22Rv1 (cell line): ENCODE data around the gene MFSD6L.

Source experiments
- H3K27ac ChIP-seq: fragments of 450-650 bp; 2 replicates; pipeline ENCODE4 v1.5.1; 2017
- ZFX ChIP-seq: fragments of 450-650 bp; IDR thresholded peaks from 2 replicates; pipeline ENCODE4 v1.6.1; 2017; ENCODE audit warnings: antibody characterized with exemption, borderline replicate concordance
- TF ChIP-seq, protein P1 (sequence below): fragments of 450-650 bp; IDR thresholded peaks from 2 replicates; pipeline ENCODE4 v1.5.1; 2017; ENCODE audit warnings: mild to moderate bottlenecking

MFSD6L gene

DNA sequence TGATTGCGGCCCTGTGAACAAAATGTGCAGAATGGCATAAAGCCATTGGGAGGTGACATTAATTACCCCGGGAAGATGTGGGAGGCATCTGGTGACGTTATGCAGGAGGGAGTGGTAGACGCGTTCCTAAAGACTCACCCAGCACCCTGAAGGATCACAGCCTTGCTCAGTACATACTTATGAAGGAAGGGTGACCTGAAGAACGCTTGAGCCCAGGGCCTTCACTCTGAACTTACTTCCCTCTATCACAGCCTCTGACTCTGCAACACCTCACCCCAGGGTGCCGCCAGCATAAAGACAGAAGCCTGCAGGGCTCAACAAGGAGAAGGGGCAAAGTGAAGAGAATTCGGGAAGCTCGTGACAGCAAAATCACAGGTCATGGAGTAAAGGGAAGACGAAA lies 9.4 kb downstream of the MFSD6L start:
- no peak overlapping the region for H3K27ac ChIP-seq
- TF ChIP-seq, protein P1, sequence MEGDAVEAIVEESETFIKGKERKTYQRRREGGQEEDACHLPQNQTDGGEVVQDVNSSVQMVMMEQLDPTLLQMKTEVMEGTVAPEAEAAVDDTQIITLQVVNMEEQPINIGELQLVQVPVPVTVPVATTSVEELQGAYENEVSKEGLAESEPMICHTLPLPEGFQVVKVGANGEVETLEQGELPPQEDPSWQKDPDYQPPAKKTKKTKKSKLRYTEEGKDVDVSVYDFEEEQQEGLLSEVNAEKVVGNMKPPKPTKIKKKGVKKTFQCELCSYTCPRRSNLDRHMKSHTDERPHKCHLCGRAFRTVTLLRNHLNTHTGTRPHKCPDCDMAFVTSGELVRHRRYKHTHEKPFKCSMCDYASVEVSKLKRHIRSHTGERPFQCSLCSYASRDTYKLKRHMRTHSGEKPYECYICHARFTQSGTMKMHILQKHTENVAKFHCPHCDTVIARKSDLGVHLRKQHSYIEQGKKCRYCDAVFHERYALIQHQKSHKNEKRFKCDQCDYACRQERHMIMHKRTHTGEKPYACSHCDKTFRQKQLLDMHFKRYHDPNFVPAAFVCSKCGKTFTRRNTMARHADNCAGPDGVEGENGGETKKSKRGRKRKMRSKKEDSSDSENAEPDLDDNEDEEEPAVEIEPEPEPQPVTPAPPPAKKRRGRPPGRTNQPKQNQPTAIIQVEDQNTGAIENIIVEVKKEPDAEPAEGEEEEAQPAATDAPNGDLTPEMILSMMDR, result no peak
- TF ChIP-seq ZFX, result no peak

DNA sequence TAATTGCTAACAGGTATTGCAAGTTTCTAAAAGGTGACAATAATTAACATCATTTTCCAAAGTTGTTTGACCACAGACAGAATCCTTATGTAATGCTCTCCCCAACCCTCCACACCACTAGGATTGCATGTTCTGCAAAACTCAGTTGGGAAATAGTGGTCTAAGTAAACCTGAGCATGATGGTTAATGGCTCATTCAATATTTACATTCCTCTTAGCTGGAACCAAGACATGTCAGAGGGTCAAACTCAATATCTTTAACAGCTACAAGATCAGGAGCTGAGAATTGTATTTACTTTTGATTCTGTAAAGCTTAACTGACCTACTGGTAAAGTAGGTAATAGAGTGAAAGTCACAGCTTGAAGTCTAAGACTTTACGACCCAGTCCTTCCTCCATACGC lies 10.2 kb downstream of the MFSD6L start:
- H3K27ac ChIP-seq, result no peak overlapping the region
- TF ChIP-seq ZFX, result no peak
- TF ChIP-seq, protein P1, result no peak

DNA sequence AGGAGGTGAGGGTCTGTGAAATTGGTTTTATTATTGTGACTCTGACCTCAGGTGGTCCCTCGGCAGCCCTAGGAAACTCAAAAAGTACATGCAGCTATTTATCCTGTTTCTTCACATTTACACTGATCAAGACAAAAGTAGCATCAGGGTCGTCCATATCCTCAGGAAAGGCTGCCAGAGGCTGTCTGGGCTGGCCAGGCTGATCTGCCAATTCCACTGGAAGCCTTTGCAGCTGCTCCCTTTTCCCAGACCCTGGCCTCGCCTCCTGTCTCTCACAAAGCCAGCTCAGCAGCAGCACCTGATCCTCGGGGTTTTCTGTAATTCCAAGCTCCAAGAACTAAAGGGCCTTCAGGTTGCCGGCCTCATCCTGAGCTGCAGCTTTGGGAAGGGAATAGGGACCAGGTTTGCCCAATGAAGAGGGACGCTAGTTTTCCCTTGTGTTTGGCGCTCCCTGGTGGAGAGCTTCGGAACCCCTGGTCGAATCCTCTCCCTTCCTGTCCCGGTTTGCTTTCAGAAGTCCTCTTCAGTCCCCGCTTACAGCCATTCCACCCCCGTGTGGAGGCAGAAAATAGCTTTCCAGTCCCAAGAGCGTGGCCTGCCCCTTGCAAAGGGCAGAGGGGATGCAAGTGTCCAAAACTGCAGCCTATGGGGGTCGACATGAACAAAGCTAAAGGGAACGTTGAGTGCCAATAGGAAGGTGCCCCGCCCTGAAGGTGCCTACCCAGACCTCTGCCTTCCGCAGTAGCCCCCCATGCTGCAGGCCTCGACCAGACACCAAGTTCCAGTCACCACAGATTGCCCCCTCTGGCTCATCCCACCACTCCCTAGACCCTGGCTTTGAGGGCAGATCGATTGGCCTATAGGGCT lies 13.4 kb downstream of the MFSD6L start:
- no peak overlapping the region for H3K27ac ChIP-seq
- no peak for TF ChIP-seq ZFX
- TF ChIP-seq, protein P1, result peak; percentile 87

DNA sequence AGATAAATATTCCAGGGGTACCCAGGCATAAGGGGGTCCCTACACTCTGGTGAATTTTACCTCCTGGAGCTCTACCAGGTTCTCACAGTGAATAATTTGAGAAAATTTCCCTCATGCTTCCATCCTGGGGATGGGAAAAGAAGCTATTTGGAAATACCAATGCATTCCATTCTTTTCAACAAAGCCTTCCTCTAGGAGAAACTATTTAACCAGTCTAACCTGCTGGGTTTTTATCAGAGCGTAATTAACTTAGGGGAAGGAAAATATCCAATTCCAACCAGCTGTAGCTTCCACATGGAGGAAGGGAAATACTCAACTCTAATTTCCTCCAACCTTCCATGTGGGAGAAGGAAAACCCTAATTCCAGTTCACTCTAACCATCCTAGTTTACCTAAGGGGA lies 17.0 kb downstream of the MFSD6L start:
- H3K27ac ChIP-seq, result no peak overlapping the region

DNA sequence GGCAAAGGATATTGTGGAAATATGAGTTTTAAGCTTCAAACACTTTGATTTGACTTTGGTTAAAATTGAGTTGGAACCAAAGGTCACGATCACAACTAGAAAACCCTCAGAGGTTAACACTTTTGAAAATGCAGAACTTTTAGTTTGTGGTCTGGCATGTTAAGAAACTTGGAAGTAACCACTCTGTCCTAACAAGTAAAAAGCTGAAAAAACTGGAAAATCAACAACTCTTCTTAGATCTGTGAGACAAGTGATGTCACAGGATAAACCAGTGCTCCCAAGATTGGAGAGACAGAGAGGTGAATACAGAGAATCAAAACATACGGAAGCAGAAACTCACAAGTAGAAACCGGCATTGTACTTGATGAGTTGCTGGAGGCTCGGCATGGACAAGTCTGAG lies 17.4 kb downstream of the MFSD6L start:
- no peak overlapping the region for H3K27ac ChIP-seq

More for the DNA sequence above, 17.0 kb downstream of the MFSD6L start:
- TF ChIP-seq, protein P1, result no peak
- TF ChIP-seq ZFX, result no peak

DNA sequence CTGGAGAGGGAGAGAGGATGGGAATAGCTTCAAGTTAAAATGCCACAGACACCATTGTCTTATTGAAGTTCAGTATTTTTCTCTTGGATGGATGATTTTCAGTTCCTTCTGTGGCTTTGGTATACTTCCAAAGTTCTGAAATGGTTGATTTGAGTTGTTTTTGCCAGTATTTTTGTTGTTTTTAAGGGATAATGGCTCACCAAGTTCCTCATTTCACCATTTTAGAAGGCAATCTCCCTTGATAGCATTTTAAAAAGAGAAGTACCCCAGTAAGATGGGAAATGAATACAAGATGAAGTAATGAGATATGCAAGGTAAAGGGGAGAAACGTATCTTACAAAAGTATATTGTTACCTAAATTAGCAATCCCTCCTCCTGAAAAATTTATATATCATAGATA lies 22.3 kb downstream of the MFSD6L start:
- H3K27ac ChIP-seq, result no peak overlapping the region
- no peak for TF ChIP-seq ZFX
- TF ChIP-seq, protein P1, result no peak

More for the DNA sequence above, 17.4 kb downstream of the MFSD6L start:
- TF ChIP-seq, protein P1, result no peak
- no peak for TF ChIP-seq ZFX

DNA sequence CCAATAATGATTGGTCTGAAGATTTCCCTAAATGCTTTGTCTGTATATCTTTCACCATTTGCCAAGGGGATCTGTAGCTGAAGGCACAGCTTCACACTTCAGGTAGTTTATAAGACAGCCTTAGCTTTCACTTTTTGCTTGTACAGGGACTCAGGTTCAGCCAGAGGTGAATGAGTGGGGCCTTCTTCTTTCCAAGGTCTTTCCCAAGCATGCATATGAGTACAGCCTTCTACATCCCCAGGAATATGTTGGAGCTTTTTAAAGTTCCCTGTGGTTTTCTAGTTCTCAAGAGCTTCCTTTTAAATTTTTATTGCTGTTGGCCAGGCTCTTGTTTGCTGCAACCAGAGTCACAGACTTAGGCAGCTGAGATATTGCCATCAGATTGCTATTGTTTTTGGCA lies 22.9 kb downstream of the MFSD6L start:
- no peak overlapping the region for H3K27ac ChIP-seq
- TF ChIP-seq, protein P1, result no peak
- TF ChIP-seq ZFX, result no peak
